H1 (cell line): ENCODE data around the gene FBXO41. TPM values are rescaled to one million over a fixed set of nuclear protein-coding genes. Genes with fewer than 3 reads are reported as not detected.

Experiments
- ASH2L ChIP-seq: fragments of 200-600, 300-600 bp; sonication (generic); IDR thresholded peaks from one replicate; pipeline ENCODE4 v1.7.1; 2017; ENCODE audit warnings: low read length
- BACH1 ChIP-seq: IDR thresholded peaks from 2 replicates; pipeline ENCODE4 v1.6.1; 2012; ENCODE audit warnings: low read length, improper control_type of control experiment
- BCL11A ChIP-seq, 2 experiments: IDR thresholded peaks; one replicate each; pipeline ENCODE4 v1.6.1; 2011; ENCODE audit warnings: low read depth in 2 of 2, low read length in 2 of 2, mild to moderate bottlenecking in 2 of 2
- CBX5 ChIP-seq: fragments of 300-800, 300-1000 bp; sonication (generic); IDR thresholded peaks from 2 replicates; pipeline ENCODE4 v1.7.1; 2016; ENCODE audit warnings: antibody characterized with exemption, low read length, low read depth
- CBX8 ChIP-seq: fragments of 300-800, 300-1000 bp; sonication (generic); IDR thresholded peaks from 2 replicates; pipeline ENCODE4 v1.7.1; 2016; ENCODE audit warnings: low read depth, low read length, borderline replicate concordance
- CHD2 ChIP-seq: IDR thresholded peaks from 2 replicates; pipeline ENCODE4 v1.6.1; 2012; ENCODE audit warnings: low read length, improper control_type of control experiment
- CREB1 ChIP-seq: IDR thresholded peaks from 2 replicates; pipeline ENCODE4 v1.6.1; 2012; ENCODE audit warnings: inconsistent platforms
- EGR1 ChIP-seq: IDR thresholded peaks from 2 replicates; pipeline ENCODE4 v1.6.1; 2011; ENCODE audit warnings: low read depth, low read length, borderline replicate concordance
- FOSL1 ChIP-seq: IDR thresholded peaks from 2 replicates; pipeline ENCODE4 v1.6.1; 2011; ENCODE audit warnings: mild to moderate bottlenecking, low read depth, low read length, moderate library complexity; ENCODE audit not compliant: insufficient read depth
- HDAC2 ChIP-seq, 2 experiments: fragments of 300-600 bp in 1 of 2; sonication (generic) in 1 of 2; IDR thresholded peaks; 2 replicates each; pipeline ENCODE4 v1.6.1; 2011 to 2012; ENCODE audit warnings: low read depth in 2 of 2, low read length in 2 of 2, mild to moderate bottlenecking in 2 of 2, moderate library complexity in 2 of 2, borderline replicate concordance in 1 of 2, inconsistent platforms in 1 of 2
- KDM4A ChIP-seq: IDR thresholded peaks from one replicate; pipeline ENCODE4 v1.7.1; 2012; ENCODE audit warnings: low read depth, mild to moderate bottlenecking, moderate library complexity, low read length, inconsistent platforms; ENCODE audit not compliant: severe bottlenecking
- MAFK ChIP-seq: IDR thresholded peaks from 2 replicates; pipeline ENCODE4 v1.6.1; 2012; ENCODE audit warnings: low read depth, mild to moderate bottlenecking, improper control_type of control experiment, low read length
- PHF8 ChIP-seq: fragments of 200-600 bp; sonication (generic); conservative IDR thresholded peaks from 2 replicates; pipeline ENCODE4 v1.7.1; 2012; ENCODE audit warnings: low read depth, mild to moderate bottlenecking, inconsistent platforms, low read length, moderate library complexity
- POLR2A ChIP-seq, 2 experiments: IDR thresholded peaks; 1 replicate in 1 of 2; 2 replicates in 1 of 2; pipeline ENCODE4 v1.6.1; 2011; ENCODE audit warnings: low read depth in 2 of 2, low read length in 2 of 2, mild to moderate bottlenecking in 2 of 2; ENCODE audit errors: control extremely low read depth in 1 of 2
- RBBP5 ChIP-seq: IDR thresholded peaks from 2 replicates; pipeline ENCODE4 v1.7.1; 2012; ENCODE audit warnings: low read depth, mild to moderate bottlenecking, inconsistent platforms, low read length, moderate library complexity, borderline replicate concordance
- SIX5 ChIP-seq: IDR thresholded peaks from 2 replicates; pipeline ENCODE4 v1.6.1; 2011; ENCODE audit warnings: mild to moderate bottlenecking, low read depth, low read length
- SUZ12 ChIP-seq: fragments of 200-600 bp; sonication (generic); IDR thresholded peaks from 2 replicates; pipeline ENCODE4 v1.6.1; 2012; ENCODE audit warnings: mild to moderate bottlenecking, inconsistent platforms, low read length, moderate library complexity, mixed read lengths
- TAF1 ChIP-seq: IDR thresholded peaks from 2 replicates; pipeline ENCODE4 v1.6.1; 2011; ENCODE audit warnings: mild to moderate bottlenecking, low read depth, low read length
- TBP ChIP-seq: IDR thresholded peaks from 2 replicates; pipeline ENCODE4 v1.6.1; 2011; ENCODE audit warnings: low read depth, low read length, improper control_type of control experiment
- YY1 ChIP-seq: IDR thresholded peaks from 2 replicates; pipeline ENCODE4 v1.6.1; 2011; ENCODE audit warnings: low read depth, mild to moderate bottlenecking, low read length
- ZNF274 ChIP-seq: IDR thresholded peaks from 2 replicates; pipeline ENCODE4 v1.7.0; 2012; ENCODE audit warnings: low read length, borderline replicate concordance; ENCODE audit errors: extremely low read depth
- polyA plus RNA-seq, 7 experiments: library from polyadenylated mRNA; depleted of rRNA in 3 of 7; stranded (reverse) in 5 of 7; unstranded in 2 of 7; fragments of >200 nt in 5 of 7; fragments of 200-250 nt in 2 of 7; gene quantifications; 1 replicate in 5 of 7; 2 replicates in 1 of 7; 4 replicates in 1 of 7; pipeline versions ENCODE4 v1.2.1 to v1.2.3, GENCODE V29; 2011 to 2013; ENCODE audit warnings: missing spikeins in 2 of 7, mixed read lengths in 2 of 7
- total RNA-seq: library from RNA; stranded (reverse); fragmentation: NEBNext Ultra II Directional; extraction: Animal tissue kit (Norgen Biotek cat#: 25700); gene quantifications from 2 replicates; pipeline ENCODE4 v1.2.1, GENCODE V29; 2021
- TF ChIP-seq, protein P1 (sequence below): IDR thresholded peaks from 2 replicates; pipeline ENCODE4 v1.6.1; 2011; ENCODE audit warnings: low read depth, mild to moderate bottlenecking, low read length; ENCODE audit not compliant: insufficient read depth
- TF ChIP-seq, protein P2 (sequence below), 3 experiments: IDR thresholded peaks; 1 replicate in 2 of 3; 2 replicates in 1 of 3; pipeline versions ENCODE4 v1.5.1 to v1.6.1; 2011; ENCODE audit warnings: low read length in 3 of 3, mild to moderate bottlenecking in 3 of 3, inconsistent platforms in 2 of 3, low read depth in 1 of 3, moderate library complexity in 1 of 3; ENCODE audit not compliant: insufficient read depth in 1 of 3; ENCODE audit errors: control extremely low read depth in 1 of 3

The FBXO41 gene
- total and polyA plus RNA-seq, 2 of the 8 experiments (the other 6 are each of a cell fraction or from before 2014, with no cell fraction given): 11.2 to 14.3 TPM

DNA sequence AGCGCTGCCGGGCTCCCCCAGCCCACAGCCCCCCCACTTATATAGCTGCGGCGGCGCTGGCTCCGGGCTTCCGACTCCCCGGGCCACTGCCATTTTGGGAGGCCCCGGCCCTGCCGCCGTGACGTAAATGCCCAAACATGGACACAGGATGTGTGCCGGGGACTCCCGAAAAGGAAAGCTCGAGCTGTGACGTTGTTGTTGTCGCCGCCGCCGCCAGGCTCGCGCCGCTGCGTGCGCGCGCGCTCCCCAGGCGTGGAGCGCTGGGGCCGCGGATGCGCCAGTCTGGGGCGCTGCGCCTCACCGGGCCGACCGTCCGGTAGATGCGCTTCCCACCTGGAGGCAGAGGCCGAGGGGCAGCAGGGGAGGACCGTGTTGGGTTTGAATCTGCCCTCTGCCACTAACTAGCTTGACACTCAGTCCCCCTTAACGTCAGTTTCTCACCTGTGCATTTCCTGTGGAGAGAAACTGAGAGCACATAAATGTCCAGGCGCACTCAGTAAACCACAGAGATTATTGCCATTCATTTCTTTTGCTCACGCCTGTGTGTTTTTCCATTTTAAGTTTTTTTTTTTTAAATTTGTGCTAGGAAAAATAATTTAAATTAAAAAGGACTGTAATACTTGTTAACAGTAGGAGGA, 9.4 kb upstream of the FBXO41 start, which contains the start of gene EGR4 (continued):
- TF ChIP-seq SUZ12 (no peak), POLR2A (IDR thresholded peaks at IDR 0.05; ENCODE audit: control extremely low read depth in 1 of 2, low read depth in 2 of 2, low read length in 2 of 2) (peak in 1 of 2 experiments; percentile 54; a peak in 1 of 3 replicates), ZNF274 (no peak), YY1 (peak; percentile 85), CBX8 (no peak), BCL11A (IDR thresholded peaks at IDR 0.05; ENCODE audit: low read depth in 2 of 2, low read length in 2 of 2) (no peak), CREB1 (peak; percentile 94), TBP (no peak; the same call in 1 of the 2 replicates), CBX5 (no peak), ASH2L (no peak), SIX5 (no peak), EGR1 (no peak), TAF1 (0 out of 2 replicates have a peak, but pooled peaks have one; percentile 39), MAFK (no peak), KDM4A (peak; percentile 14), CHD2 (no peak), BACH1 (peak; percentile 22; the same call in 1 of the 2 replicates), HDAC2 (IDR thresholded peaks at IDR 0.05; ENCODE audit: borderline replicate concordance in 1 of 2, low read depth in 2 of 2, low read length in 2 of 2) (no peak), FOSL1 (no peak), RBBP5 (peak; percentile 59; the same call in 1 of the 2 replicates), PHF8 (peak; percentile 47; the same call in 1 of the 2 replicates)
- TF ChIP-seq, protein P1, sequence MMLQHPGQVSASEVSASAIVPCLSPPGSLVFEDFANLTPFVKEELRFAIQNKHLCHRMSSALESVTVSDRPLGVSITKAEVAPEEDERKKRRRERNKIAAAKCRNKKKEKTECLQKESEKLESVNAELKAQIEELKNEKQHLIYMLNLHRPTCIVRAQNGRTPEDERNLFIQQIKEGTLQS: no peak
- TF ChIP-seq, protein P2, sequence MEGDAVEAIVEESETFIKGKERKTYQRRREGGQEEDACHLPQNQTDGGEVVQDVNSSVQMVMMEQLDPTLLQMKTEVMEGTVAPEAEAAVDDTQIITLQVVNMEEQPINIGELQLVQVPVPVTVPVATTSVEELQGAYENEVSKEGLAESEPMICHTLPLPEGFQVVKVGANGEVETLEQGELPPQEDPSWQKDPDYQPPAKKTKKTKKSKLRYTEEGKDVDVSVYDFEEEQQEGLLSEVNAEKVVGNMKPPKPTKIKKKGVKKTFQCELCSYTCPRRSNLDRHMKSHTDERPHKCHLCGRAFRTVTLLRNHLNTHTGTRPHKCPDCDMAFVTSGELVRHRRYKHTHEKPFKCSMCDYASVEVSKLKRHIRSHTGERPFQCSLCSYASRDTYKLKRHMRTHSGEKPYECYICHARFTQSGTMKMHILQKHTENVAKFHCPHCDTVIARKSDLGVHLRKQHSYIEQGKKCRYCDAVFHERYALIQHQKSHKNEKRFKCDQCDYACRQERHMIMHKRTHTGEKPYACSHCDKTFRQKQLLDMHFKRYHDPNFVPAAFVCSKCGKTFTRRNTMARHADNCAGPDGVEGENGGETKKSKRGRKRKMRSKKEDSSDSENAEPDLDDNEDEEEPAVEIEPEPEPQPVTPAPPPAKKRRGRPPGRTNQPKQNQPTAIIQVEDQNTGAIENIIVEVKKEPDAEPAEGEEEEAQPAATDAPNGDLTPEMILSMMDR (IDR thresholded peaks at IDR 0.05; ENCODE audit: control extremely low read depth in 1 of 3, insufficient read depth in 1 of 3, low read depth in 1 of 3, low read length in 3 of 3): peak in 1 of 3 experiments; percentile 20; a peak in 1 of 4 replicates
